GM21381 (cell line): ENCODE results near the gene PEPD.
"Not testable (repeated sequence)": the region's sequence is repeated elsewhere in the genome, so short reads cannot be mapped to it uniquely, and the experiment has no call there.

Experiments used
- ATAC-seq: cut with Tn5 transposase; IDR thresholded peaks from one replicate; pipeline ENCODE4 v1.9.1; 2021; ENCODE audit warnings: mild to moderate bottlenecking, moderate library complexity; ENCODE audit not compliant: unreplicated experiment

PEPD gene

GRCh38 chr19:33521480-33522370 is at the start of gene PEPD:
Gene PEPD, minus strand, starts transcription at chr19:33521791. Its CDS starts 31 bp downstream, at chr19:33521760.
- peak; percentile 89 for ATAC-seq

GRCh38 chr19:33569821-33570220 is 48.2 kb upstream of the PEPD start:
- no peak for ATAC-seq

- ATAC-seq: no peak
These were observed 47.1 kb upstream of the PEPD start for GRCh38 chr19:33568706-33569105.

- ATAC-seq: no peak
These were observed 43.3 kb upstream of the PEPD start for GRCh38 chr19:33564836-33565338.

- no peak for ATAC-seq
These were observed 41.0 kb upstream of the PEPD start for GRCh38 chr19:33562636-33563035.

- not testable (repeated sequence) for ATAC-seq
These were observed 40.1 kb upstream of the PEPD start for GRCh38 chr19:33561666-33562065.

GRCh38 chr19:33561261-33561660 is 39.7 kb upstream of the PEPD start:
- ATAC-seq: no peak

- no peak for ATAC-seq
These were observed 38.4 kb upstream of the PEPD start for GRCh38 chr19:33559996-33560395.

GRCh38 chr19:33558856-33559255 is 37.3 kb upstream of the PEPD start:
- ATAC-seq: no peak

- ATAC-seq: no peak
These were observed 36.6 kb upstream of the PEPD start for GRCh38 chr19:33558151-33558550.

GRCh38 chr19:33557720-33558119 is 36.1 kb upstream of the PEPD start:
- ATAC-seq: no peak

- ATAC-seq: no peak
These were observed 35.6 kb upstream of the PEPD start for GRCh38 chr19:33557196-33557595.

GRCh38 chr19:33556261-33556660 is 34.7 kb upstream of the PEPD start:
- ATAC-seq: no peak

GRCh38 chr19:33555726-33556125 is 34.1 kb upstream of the PEPD start:
- not testable (repeated sequence) for ATAC-seq

- no peak for ATAC-seq
These were observed 33.2 kb upstream of the PEPD start for GRCh38 chr19:33554821-33555220.

- ATAC-seq: no peak
These were observed 32.8 kb upstream of the PEPD start for GRCh38 chr19:33554391-33554790.

- ATAC-seq: no peak
These were observed 32.1 kb upstream of the PEPD start for GRCh38 chr19:33553530-33554310.

GRCh38 chr19:33552928-33553279 is 31.3 kb upstream of the PEPD start:
- ATAC-seq: no peak

- ATAC-seq: no peak
These were observed 30.8 kb upstream of the PEPD start for GRCh38 chr19:33552191-33552927.

GRCh38 chr19:33551676-33552075 is 30.1 kb upstream of the PEPD start:
- ATAC-seq: no peak

- no peak for ATAC-seq
These were observed 29.2 kb upstream of the PEPD start for GRCh38 chr19:33550768-33551167.
